HG03066 (cell line): ENCODE data around the gene LRRC10B.

ENCODE experiments used
- ATAC-seq: cut with Tn5 transposase; IDR thresholded peaks from one replicate; pipeline ENCODE4 v1.9.1; 2021; ENCODE audit warnings: low read depth; ENCODE audit not compliant: unreplicated experiment

The LRRC10B gene

GRCh38 chr11:61528114-61528513 is 19.6 kb downstream of the LRRC10B start:
- ATAC-seq: no peak

- ATAC-seq: no peak
Measured at GRCh38 chr11:61529537-61530225, 21.1 kb downstream of the LRRC10B start.

- ATAC-seq: no peak
Measured at GRCh38 chr11:61531044-61531443, 22.5 kb downstream of the LRRC10B start.

GRCh38 chr11:61532134-61533038 is 23.8 kb downstream of the LRRC10B start:
- ATAC-seq: no peak

- no peak for ATAC-seq
Measured at GRCh38 chr11:61533039-61533375, 24.5 kb downstream of the LRRC10B start.

GRCh38 chr11:61533401-61533800 is 24.9 kb downstream of the LRRC10B start:
- no peak for ATAC-seq

- no peak for ATAC-seq
Measured at GRCh38 chr11:61534025-61534932, 25.7 kb downstream of the LRRC10B start.

GRCh38 chr11:61534933-61535839 is 26.6 kb downstream of the LRRC10B start:
- ATAC-seq: no peak

- no peak for ATAC-seq
Measured at GRCh38 chr11:61535998-61536675, 27.6 kb downstream of the LRRC10B start.

- ATAC-seq: no peak
Measured at GRCh38 chr11:61536676-61537270, 28.2 kb downstream of the LRRC10B start.

- ATAC-seq: no peak
Measured at GRCh38 chr11:61537326-61537725, 28.8 kb downstream of the LRRC10B start.

GRCh38 chr11:61538636-61538961 is 30.1 kb downstream of the LRRC10B start:
- ATAC-seq: no peak

GRCh38 chr11:61539006-61539405 is 30.5 kb downstream of the LRRC10B start:
- ATAC-seq: no peak

GRCh38 chr11:61539831-61540357 is 31.3 kb downstream of the LRRC10B start:
- no peak for ATAC-seq

- no peak for ATAC-seq
Measured at GRCh38 chr11:61540528-61540927, 32.0 kb downstream of the LRRC10B start.

GRCh38 chr11:61541598-61541997 is 33.0 kb downstream of the LRRC10B start:
- no peak for ATAC-seq

GRCh38 chr11:61542024-61542461 is 33.5 kb downstream of the LRRC10B start:
- ATAC-seq: no peak

- ATAC-seq: no peak
Measured at GRCh38 chr11:61542705-61543104, 34.2 kb downstream of the LRRC10B start.
